Neural crest cell (in vitro differentiated cells): Measurements from ENCODE around the gene SLC46A3. TPM values are rescaled to one million over a fixed set of nuclear protein-coding genes. Genes with fewer than 3 reads are reported as not detected.

Experiments used
- DNase-seq: peaks from one replicate; pipeline ENCODE4 v3.0.0; 2021; ENCODE audit warnings: low read depth, mixed read lengths, low spot score
- H3K27ac Mint-ChIP-seq: one replicate; pipeline ENCODE4 v1.8.0; 2021; ENCODE audit warnings: mild to moderate bottlenecking, mixed read lengths; ENCODE audit not compliant: unreplicated experiment
- H3K27me3 Mint-ChIP-seq: 2 replicates; pipeline ENCODE4 v1.8.0; 2021; ENCODE audit warnings: low read depth, mild to moderate bottlenecking, mixed read lengths
- H3K36me3 Mint-ChIP-seq: 2 replicates; pipeline ENCODE4 v1.8.0; 2021; ENCODE audit warnings: low read depth, mild to moderate bottlenecking, mixed read lengths
- H3K4me1 Mint-ChIP-seq: 2 replicates; pipeline ENCODE4 v1.8.0; 2021; ENCODE audit warnings: mixed read lengths
- H3K4me3 Mint-ChIP-seq: one replicate; pipeline ENCODE4 v1.8.0; 2021; ENCODE audit warnings: mild to moderate bottlenecking, mixed read lengths
- H3K9me3 Mint-ChIP-seq: 2 replicates; pipeline ENCODE4 v1.8.0; 2021; ENCODE audit warnings: mixed read lengths
- CTCF ChIP-seq: fragments of 200-600 bp; sonication (generic); conservative IDR thresholded peaks from 2 replicates; pipeline ENCODE4 v1.5.0; 2021; ENCODE audit warnings: antibody characterized with exemption, mild to moderate bottlenecking
- total RNA-seq: library from RNA; stranded (reverse); gene quantifications from 2 replicates; pipeline ENCODE4 v1.2.1, GENCODE V29; 2021

SLC46A3 gene
- total RNA-seq, 1 donor from 2014 or later, result 0.75 TPM

GRCh38 chr13:28741084-28741491 lies 22.3 kb upstream of the SLC46A3 start:
- no peaks in the 10 kb centered on the region for H3K27me3 Mint-ChIP-seq
- no peak for DNase-seq
- no peaks in the 10 kb centered on the region for H3K9me3 Mint-ChIP-seq
- no peak for TF ChIP-seq CTCF
- H3K36me3 Mint-ChIP-seq, result no peaks in the 10 kb centered on the region
- H3K4me3 Mint-ChIP-seq, result no peak overlapping the region
- no peaks in the 10 kb centered on the region for H3K4me1 Mint-ChIP-seq
- no peak overlapping the region for H3K27ac Mint-ChIP-seq

GRCh38 chr13:28739376-28739775 lies 20.6 kb upstream of the SLC46A3 start:
- no peak overlapping the region for H3K27ac Mint-ChIP-seq
- H3K4me1 Mint-ChIP-seq, result no peaks in the 10 kb centered on the region
- DNase-seq, result no peak
- no peaks in the 10 kb centered on the region for H3K27me3 Mint-ChIP-seq
- no peak overlapping the region for H3K4me3 Mint-ChIP-seq
- H3K36me3 Mint-ChIP-seq, result no peaks in the 10 kb centered on the region
- H3K9me3 Mint-ChIP-seq, result no peaks in the 10 kb centered on the region
- no peak for TF ChIP-seq CTCF

DNA sequence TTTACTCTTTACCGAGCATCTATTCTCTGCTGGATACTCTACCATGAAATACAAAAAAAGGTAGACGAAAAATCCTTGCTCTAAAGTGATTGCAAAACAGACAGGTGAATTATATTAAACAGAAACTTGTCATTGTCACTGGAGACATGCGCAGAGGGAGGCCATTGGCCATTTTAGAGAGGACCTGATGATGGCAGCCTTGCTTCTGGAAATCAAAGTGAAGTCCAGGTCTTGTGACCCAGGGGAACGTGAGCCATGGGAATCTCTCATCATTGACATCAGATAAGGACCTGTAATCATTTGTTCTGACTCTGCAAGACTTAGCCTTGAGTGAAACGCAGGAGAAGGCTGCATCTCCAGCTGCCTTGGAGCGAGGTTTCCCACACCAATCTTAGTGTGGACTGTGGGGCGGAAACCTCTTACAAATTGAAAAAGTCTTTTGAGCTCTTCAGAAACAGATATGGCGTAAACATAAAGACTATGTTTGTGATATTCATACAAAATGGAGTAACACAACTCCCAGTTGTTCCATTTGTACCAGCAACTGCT lies 16.8 kb upstream of the SLC46A3 start:
- Mint-ChIP-seq H3K4me3 (no peak overlapping the region), H3K4me1 (no peaks in the 10 kb centered on the region), H3K27ac (no peak overlapping the region), H3K36me3 (no peaks in the 10 kb centered on the region), H3K27me3 (no peaks in the 10 kb centered on the region), H3K9me3 (no peaks in the 10 kb centered on the region)
- DNase-seq, result no peak
- no peak for TF ChIP-seq CTCF

DNA sequence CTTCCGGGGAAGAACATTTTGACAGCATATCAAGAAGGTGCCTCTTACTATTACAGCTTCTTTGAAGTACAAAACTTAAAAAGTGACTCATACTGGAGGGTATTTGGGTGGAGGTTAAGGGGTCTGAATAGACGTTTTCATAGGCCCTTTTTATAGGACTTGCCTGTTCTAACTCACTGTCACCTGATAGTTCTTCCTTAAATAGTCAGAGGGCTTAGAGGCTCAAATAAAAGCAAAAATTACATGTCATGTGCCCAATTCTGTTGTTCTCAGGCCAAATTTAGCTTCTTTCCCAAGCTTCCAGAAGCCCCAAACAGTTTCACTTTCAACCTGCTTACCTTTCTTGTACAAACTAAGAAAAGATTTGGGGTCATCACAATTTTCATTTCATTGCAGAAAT lies 16.1 kb upstream of the SLC46A3 start:
- H3K4me3 Mint-ChIP-seq, result no peak overlapping the region
- no peak for TF ChIP-seq CTCF
- H3K27ac Mint-ChIP-seq, result no peak overlapping the region
- no peaks in the 10 kb centered on the region for H3K27me3 Mint-ChIP-seq
- H3K9me3 Mint-ChIP-seq, result no peaks in the 10 kb centered on the region
- H3K36me3 Mint-ChIP-seq, result no peaks in the 10 kb centered on the region
- no peaks in the 10 kb centered on the region for H3K4me1 Mint-ChIP-seq
- DNase-seq, result no peak

DNA sequence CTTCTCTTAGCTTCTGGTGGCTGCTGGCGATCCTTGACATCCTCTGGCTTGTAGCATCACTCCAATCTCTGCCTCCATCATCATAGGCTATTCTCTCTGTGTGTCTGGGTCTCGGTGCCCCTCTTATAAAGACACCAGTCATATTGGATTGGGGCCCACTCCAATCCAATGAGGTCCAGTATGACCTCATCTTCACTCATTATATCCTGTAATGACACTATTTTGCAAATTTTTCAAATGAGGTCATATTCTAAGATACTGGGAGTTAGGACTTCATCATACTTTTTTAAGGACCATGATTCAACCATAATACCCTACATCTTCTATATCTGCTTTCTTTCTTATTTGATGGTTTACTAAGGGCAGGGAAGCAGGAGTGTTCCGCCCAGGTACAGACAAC lies 12.0 kb upstream of the SLC46A3 start:
- no peaks in the 10 kb centered on the region for H3K4me1 Mint-ChIP-seq
- H3K27me3 Mint-ChIP-seq, result peaks cover 12% of the 10 kb centered on the region
- H3K4me3 Mint-ChIP-seq, result no peak overlapping the region
- H3K27ac Mint-ChIP-seq, result no peak overlapping the region
- no peaks in the 10 kb centered on the region for H3K36me3 Mint-ChIP-seq
- TF ChIP-seq CTCF, result no peak
- no peaks in the 10 kb centered on the region for H3K9me3 Mint-ChIP-seq
- no peak for DNase-seq

DNA sequence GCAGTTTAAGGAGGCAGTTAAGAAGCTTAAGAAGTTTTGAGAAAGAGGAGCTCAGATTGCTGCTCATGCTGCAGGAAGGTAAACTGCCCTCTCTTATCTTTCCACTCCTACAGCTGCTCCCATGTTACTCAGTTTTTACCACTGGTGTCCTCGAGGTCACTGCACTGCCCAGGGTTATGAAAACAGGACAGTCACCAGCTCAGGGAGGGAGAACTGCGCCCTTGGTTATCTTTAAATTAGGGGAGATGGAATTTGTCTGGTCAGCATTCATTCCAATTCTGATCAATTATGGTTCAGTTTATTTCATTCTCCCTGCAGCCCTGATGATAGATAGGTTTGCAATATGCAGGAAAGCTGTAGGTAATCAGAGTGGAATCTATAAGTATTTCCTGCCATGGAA lies 10.8 kb upstream of the SLC46A3 start:
- TF ChIP-seq CTCF, result no peak
- peaks cover 18% of the 10 kb centered on the region for H3K27me3 Mint-ChIP-seq
- no peaks in the 10 kb centered on the region for H3K9me3 Mint-ChIP-seq
- H3K27ac Mint-ChIP-seq, result no peak overlapping the region
- no peak for DNase-seq
- no peaks in the 10 kb centered on the region for H3K36me3 Mint-ChIP-seq
- no peak overlapping the region for H3K4me3 Mint-ChIP-seq
- no peaks in the 10 kb centered on the region for H3K4me1 Mint-ChIP-seq
